HEK293 (cell line): ENCODE results near the gene TBL1X.

Experiments
- CTCF ChIA-PET: fragments of 350-600 bp; formaldehyde crosslinking; extraction: SDS; loops from one replicate; lab custom pipeline; 2021; ENCODE audit warnings: antibody characterized with exemption; lab: Yijun Ruan, JAX
- POLR2A ChIA-PET: fragments of 300-600 bp; formaldehyde crosslinking; extraction: SDS; loops from one replicate; lab custom pipeline; 2020; ENCODE audit warnings: antibody characterized with exemption, inconsistent platforms; lab: Yijun Ruan, JAX
- H3K27ac ChIP-seq: fragments of 200-500 bp; sonication (Bioruptor generic); 2 replicates; pipeline ENCODE4 v1.5.1; 2014; ENCODE audit warnings: low read depth, low read length, control low read depth, inconsistent platforms; ENCODE audit errors: extremely low read depth
- H3K36me3 ChIP-seq, 2 experiments: fragments of 200-500 bp in 1 of 2; sonication (Bioruptor generic) in 1 of 2; 1 replicate in 1 of 2; 2 replicates in 1 of 2; pipeline ENCODE4 v1.5.1; 2014 to 2017; ENCODE audit warnings: inconsistent platforms in 2 of 2, low read length in 2 of 2; ENCODE audit not compliant: control insufficient read depth in 2 of 2, insufficient read depth in 1 of 2
- H3K4me1 ChIP-seq: fragments of 200-500 bp; sonication (Bioruptor generic); 2 replicates; pipeline ENCODE4 v1.5.1; 2014; ENCODE audit warnings: mild to moderate bottlenecking, low read length, inconsistent platforms; ENCODE audit not compliant: control insufficient read depth, insufficient read depth
- H3K4me3 ChIP-seq: 2 replicates; pipeline ENCODE4 v1.5.1; 2011; ENCODE audit warnings: low read depth, mild to moderate bottlenecking, control low read depth, low read length, moderate library complexity
- H3K9me3 ChIP-seq: fragments of 200-500 bp; sonication (Bioruptor generic); 2 replicates; pipeline ENCODE4 v1.5.1; 2014; ENCODE audit warnings: low read depth, low read length, inconsistent platforms; ENCODE audit not compliant: control insufficient read depth, insufficient read depth
- CTCF ChIP-seq: fragments of 450-650 bp; formaldehyde crosslinking; IDR thresholded peaks from 2 replicates; pipeline ENCODE4 v1.5.1; 2016; ENCODE audit warnings: missing biosample characterization, missing genetic modification characterization
- PRDM2 ChIP-seq: fragments of 450-650 bp; formaldehyde crosslinking; IDR thresholded peaks from 2 replicates; pipeline ENCODE4 v1.5.1; 2016; ENCODE audit warnings: missing biosample characterization, missing genetic modification characterization, borderline replicate concordance
- SCRT1 ChIP-seq: fragments of 450-650 bp; formaldehyde crosslinking; IDR thresholded peaks from 2 replicates; pipeline ENCODE4 v1.5.1; 2016; ENCODE audit warnings: missing biosample characterization, missing genetic modification characterization, borderline replicate concordance
- ZNF311 ChIP-seq: fragments of 450-650 bp; formaldehyde crosslinking; IDR thresholded peaks from 2 replicates; pipeline ENCODE4 v1.5.1; 2017; ENCODE audit warnings: missing biosample characterization, missing genetic modification characterization, borderline replicate concordance
- ZNF362 ChIP-seq: fragments of 450-650 bp; formaldehyde crosslinking; IDR thresholded peaks from 2 replicates; pipeline ENCODE4 v1.5.1; 2016; ENCODE audit warnings: missing biosample characterization, missing genetic modification characterization
- ZNF391 ChIP-seq: fragments of 450-650 bp; formaldehyde crosslinking; IDR thresholded peaks from 2 replicates; pipeline ENCODE4 v1.5.1; 2016; ENCODE audit warnings: low read depth, missing biosample characterization, missing genetic modification characterization, borderline replicate concordance
- ZNF513 ChIP-seq: fragments of 450-650 bp; IDR thresholded peaks from 2 replicates; pipeline ENCODE4 v1.5.1; 2018; ENCODE audit warnings: missing biosample characterization, missing genetic modification characterization
- ZNF596 ChIP-seq: fragments of 450-650 bp; IDR thresholded peaks from 2 replicates; pipeline ENCODE4 v1.5.0; 2018; ENCODE audit warnings: missing biosample characterization, mild to moderate bottlenecking, missing genetic modification characterization, moderate library complexity
- ZNF670 ChIP-seq: fragments of 450-650 bp; formaldehyde crosslinking; IDR thresholded peaks from 2 replicates; pipeline ENCODE4 v1.5.1; 2016; ENCODE audit warnings: missing biosample characterization, missing genetic modification characterization, low read depth
- ZSCAN18 ChIP-seq: fragments of 450-650 bp; formaldehyde crosslinking; IDR thresholded peaks from 2 replicates; pipeline ENCODE4 v1.5.1; 2016; ENCODE audit warnings: missing biosample characterization, missing genetic modification characterization
- ZSCAN30 ChIP-seq: fragments of 450-650 bp; IDR thresholded peaks from 2 replicates; pipeline ENCODE4 v1.5.1; 2018; ENCODE audit warnings: missing biosample characterization, mild to moderate bottlenecking, missing genetic modification characterization, moderate library complexity
- ZSCAN4 ChIP-seq: fragments of 450-650 bp; formaldehyde crosslinking; IDR thresholded peaks from 2 replicates; pipeline ENCODE4 v1.5.1; 2017; ENCODE audit warnings: missing biosample characterization, missing genetic modification characterization

The TBL1X gene

GRCh38 chrX:9682861-9683260, 218.0 kb downstream of the TBL1X start:
- no peaks in the 10 kb centered on the region for H3K9me3 ChIP-seq
- ChIA-PET CTCF (no interaction called here), POLR2A (no interaction called here)
- no peak overlapping the region for H3K27ac ChIP-seq
- no peaks in the 10 kb centered on the region for H3K4me1 ChIP-seq
- H3K4me3 ChIP-seq: no peak overlapping the region
- peaks cover 0 to 33% of the 10 kb centered on the region in 2 experiments; a peak in 1 of 3 replicates for H3K36me3 ChIP-seq
- TF ChIP-seq ZSCAN30 (no peak), ZSCAN18 (tag by site-specific recombination) (no peak), ZNF391 (tag by site-specific recombination) (no peak)

GRCh38 chrX:9683350-9683749, 218.5 kb downstream of the TBL1X start:
- Histone ChIP-seq H3K4me3 (no peak overlapping the region), H3K27ac (no peak overlapping the region), H3K36me3 (peaks cover 0 to 37% of the 10 kb centered on the region in 2 experiments; a peak in 1 of 3 replicates), H3K9me3 (no peaks in the 10 kb centered on the region), H3K4me1 (no peaks in the 10 kb centered on the region)
- TF ChIP-seq SCRT1 (tag by site-specific recombination): no peak
- TF ChIP-seq CTCF (tag by site-specific recombination): no peak
- TF ChIP-seq ZNF311: no peak
- TF ChIP-seq ZNF362 (tag by site-specific recombination): no peak
- TF ChIP-seq ZNF513 (tag by site-specific recombination): no peak
- no peak for TF ChIP-seq ZNF596 (tag by site-specific recombination)
- no peak for TF ChIP-seq PRDM2 (tag by site-specific recombination)
- TF ChIP-seq ZSCAN4 (tag by site-specific recombination): no peak
- no peak for TF ChIP-seq ZNF670 (tag by site-specific recombination)
- ChIA-PET CTCF (no interaction called here), POLR2A (no interaction called here)
